Panc1 (cell line): ENCODE measurements around the gene MRPL22.

ENCODE experiments used
- REST ChIP-seq, 2 experiments: IDR thresholded peaks; 2 replicates each; pipeline ENCODE4 v1.6.1; 2011 to 2012; ENCODE audit warnings: low read depth in 2 of 2, control low read depth in 1 of 2, low read length in 1 of 2, mild to moderate bottlenecking in 1 of 2, moderate library complexity in 1 of 2; ENCODE audit not compliant: insufficient read depth in 1 of 2
- TCF7L2 ChIP-seq: IDR thresholded peaks from 2 replicates; pipeline ENCODE4 v1.6.1; 2011; ENCODE audit warnings: mild to moderate bottlenecking, low read depth, low read length, inconsistent platforms
- TF ChIP-seq, protein P1 (sequence below): fragments of 450-650 bp; IDR thresholded peaks from 2 replicates; pipeline ENCODE4 v1.5.1; 2017; ENCODE audit warnings: mild to moderate bottlenecking

GRCh38 chr5:154956712-154957111 lies 15.8 kb downstream of the MRPL22 start:
- TF ChIP-seq, protein P1, sequence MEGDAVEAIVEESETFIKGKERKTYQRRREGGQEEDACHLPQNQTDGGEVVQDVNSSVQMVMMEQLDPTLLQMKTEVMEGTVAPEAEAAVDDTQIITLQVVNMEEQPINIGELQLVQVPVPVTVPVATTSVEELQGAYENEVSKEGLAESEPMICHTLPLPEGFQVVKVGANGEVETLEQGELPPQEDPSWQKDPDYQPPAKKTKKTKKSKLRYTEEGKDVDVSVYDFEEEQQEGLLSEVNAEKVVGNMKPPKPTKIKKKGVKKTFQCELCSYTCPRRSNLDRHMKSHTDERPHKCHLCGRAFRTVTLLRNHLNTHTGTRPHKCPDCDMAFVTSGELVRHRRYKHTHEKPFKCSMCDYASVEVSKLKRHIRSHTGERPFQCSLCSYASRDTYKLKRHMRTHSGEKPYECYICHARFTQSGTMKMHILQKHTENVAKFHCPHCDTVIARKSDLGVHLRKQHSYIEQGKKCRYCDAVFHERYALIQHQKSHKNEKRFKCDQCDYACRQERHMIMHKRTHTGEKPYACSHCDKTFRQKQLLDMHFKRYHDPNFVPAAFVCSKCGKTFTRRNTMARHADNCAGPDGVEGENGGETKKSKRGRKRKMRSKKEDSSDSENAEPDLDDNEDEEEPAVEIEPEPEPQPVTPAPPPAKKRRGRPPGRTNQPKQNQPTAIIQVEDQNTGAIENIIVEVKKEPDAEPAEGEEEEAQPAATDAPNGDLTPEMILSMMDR: no peak
- TF ChIP-seq TCF7L2: no peak
- no peak for TF ChIP-seq REST (IDR thresholded peaks at IDR 0.05; ENCODE audit: insufficient read depth in 1 of 2, low read depth in 2 of 2, low read length in 1 of 2)
